GM19023 (cell line): ENCODE data around the gene NCKAP5.
"Not testable (repeated sequence)": the region's sequence is repeated elsewhere in the genome, so short reads cannot be mapped to it uniquely, and the experiment has no call there.

Experiments
- ATAC-seq: cut with Tn5 transposase; IDR thresholded peaks from one replicate; pipeline ENCODE4 v1.9.1; 2021; ENCODE audit warnings: mild to moderate bottlenecking, moderate library complexity; ENCODE audit not compliant: unreplicated experiment

The NCKAP5 gene

GRCh38 chr2:132715386-132716351, 852.6 kb downstream of the NCKAP5 start:
- no peak for ATAC-seq

GRCh38 chr2:132703396-132703795, 864.9 kb downstream of the NCKAP5 start:
- ATAC-seq = no peak

- ATAC-seq = no peak
These were observed 866.5 kb downstream of the NCKAP5 start for GRCh38 chr2:132701810-132702209.

- not testable (repeated sequence) for ATAC-seq
These were observed 868.5 kb downstream of the NCKAP5 start for GRCh38 chr2:132699802-132700201.

- not testable (repeated sequence) for ATAC-seq
These were observed 869.9 kb downstream of the NCKAP5 start for GRCh38 chr2:132698347-132698746.

- no peak for ATAC-seq
These were observed 870.6 kb downstream of the NCKAP5 start for GRCh38 chr2:132697556-132698205.

GRCh38 chr2:132692816-132693215, 875.4 kb downstream of the NCKAP5 start:
- no peak for ATAC-seq

GRCh38 chr2:132691556-132691955, 876.7 kb downstream of the NCKAP5 start:
- ATAC-seq = no peak

GRCh38 chr2:132690664-132691303, 877.5 kb downstream of the NCKAP5 start:
- no peak for ATAC-seq

GRCh38 chr2:132681766-132682165, 886.5 kb downstream of the NCKAP5 start:
- no peak for ATAC-seq

- no peak for ATAC-seq
These were observed 887.7 kb downstream of the NCKAP5 start for GRCh38 chr2:132680544-132680943.

GRCh38 chr2:132678483-132678882, 889.8 kb downstream of the NCKAP5 start:
- no peak for ATAC-seq

- ATAC-seq = no peak
These were observed 890.6 kb downstream of the NCKAP5 start for GRCh38 chr2:132677661-132678060.

- no peak for ATAC-seq
These were observed 891.3 kb downstream of the NCKAP5 start for GRCh38 chr2:132676999-132677398.

- no peak for ATAC-seq
These were observed 897.0 kb downstream of the NCKAP5 start for GRCh38 chr2:132671151-132671835.

GRCh38 chr2:132670496-132671150, 897.6 kb downstream of the NCKAP5 start:
- ATAC-seq = no peak

GRCh38 chr2:132669908-132670495, 898.3 kb downstream of the NCKAP5 start, which contains the start of gene LYPD1:
LYPD1 (minus strand) TSS chr2:132670205; CDS start chr2:132669932, 273 bp downstream.
- no peak for ATAC-seq

- ATAC-seq = no peak
These were observed 899.0 kb downstream of the NCKAP5 start for GRCh38 chr2:132668987-132669907.
